ENCODE measurements around the gene PGAM5. TPM values are rescaled to one million over a fixed set of nuclear protein-coding genes. Genes with fewer than 3 reads are reported as not detected.

Gene PGAM5
- total RNA-seq, 1 experiment from 2014 or later = 112 TPM

DNA sequence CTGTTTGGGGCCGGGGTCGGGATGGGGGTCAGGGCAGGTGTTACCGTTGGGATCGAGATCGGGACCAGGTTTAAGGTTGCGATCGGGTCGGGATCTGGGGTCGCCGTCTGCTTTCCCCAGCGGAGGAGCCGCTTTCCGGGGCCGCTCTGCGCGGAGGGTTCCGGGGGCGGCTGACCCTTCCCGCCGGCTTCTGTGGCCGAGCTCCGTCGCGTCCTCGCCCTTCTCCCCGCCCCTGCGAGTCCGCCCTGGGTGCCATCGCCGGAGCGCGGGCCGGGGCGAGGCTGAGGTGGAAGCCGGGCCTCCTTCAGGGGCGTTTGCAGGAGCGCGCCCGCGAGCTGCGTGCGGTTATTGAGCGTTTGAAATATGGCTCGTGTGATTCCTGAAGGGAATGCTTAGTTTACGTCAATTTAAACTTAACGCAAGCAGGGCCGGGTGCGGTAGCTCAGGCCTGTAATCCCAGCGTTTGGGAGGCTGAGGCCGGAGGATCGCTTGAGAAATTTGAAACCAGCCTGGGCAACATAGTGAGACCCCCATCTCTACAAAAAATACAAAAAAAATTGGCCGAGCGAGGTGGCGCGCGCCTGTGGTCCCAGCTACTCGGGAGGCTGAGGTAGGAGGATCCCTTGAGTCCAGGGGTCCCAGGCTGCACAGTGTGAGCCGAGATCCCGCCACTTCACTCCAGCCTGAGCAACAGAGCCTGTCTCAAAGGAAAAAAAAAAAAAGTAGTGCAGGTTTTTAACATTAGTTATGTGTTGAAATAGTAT is 620 bp downstream of the PGAM5 start:
- Histone ChIP-seq H2BK12ac (ENCODE audit: insufficient read length, low read depth, low read length) (no peak overlapping the region), H4K5ac (ENCODE audit: insufficient read length, low read depth, low read length) (no peak overlapping the region), H3K9me3 (ENCODE audit: control insufficient read depth, low read depth, low read length) (peaks cover 4% of the 10 kb centered on the region), H3T11ph (ENCODE audit: low read length) (no peak overlapping the region), H2BK20ac (ENCODE audit: low read depth, low read length, poor library complexity, severe bottlenecking) (no peak overlapping the region), H3K23ac (ENCODE audit: insufficient read length, low read depth, low read length) (no peak overlapping the region), H4K8ac (replicated peaks; ENCODE audit: insufficient read length, low read depth, low read length) (no peak overlapping the region), H3K14ac (ENCODE audit: insufficient read depth, low read length) (peak overlapping the region; percentile 71; the same call in 1 of the 2 replicates), H3K79me2 (ENCODE audit: insufficient read depth, low read length) (peaks cover 15% of the 10 kb centered on the region; the same call in 1 of the 2 replicates), H2BK5ac (ENCODE audit: insufficient read length, low read length) (no peak overlapping the region), H4K20me1 (ENCODE audit: control insufficient read depth, insufficient read depth, insufficient read length) (no peaks in the 10 kb centered on the region), H3K27me3 (ENCODE audit: insufficient read depth, low read length) (peaks cover 3% of the 10 kb centered on the region; the same call in 1 of the 2 replicates), H2BK15ac (ENCODE audit: low read depth, low read length) (no peak overlapping the region; the same call in 1 of the 2 replicates), H4K91ac (ENCODE audit: insufficient read length, low read depth, low read length) (no peak overlapping the region), H3K4me1 (ENCODE audit: insufficient read depth, low read length) (no peaks in the 10 kb centered on the region), H2BK120ac (ENCODE audit: low read depth, low read length, poor library complexity, severe bottlenecking) (no peak overlapping the region), H3K79me1 (ENCODE audit: insufficient read depth, low read depth, low read length, poor library complexity, severe bottlenecking) (peaks cover 6% of the 10 kb centered on the region), H2AFZ (ENCODE audit: low read length) (no peak overlapping the region), H3K56ac (ENCODE audit: insufficient read length, low read depth, low read length) (no peak overlapping the region), H3K4ac (ENCODE audit: low read depth, low read length) (no peak overlapping the region), H3K23me2 (ENCODE audit: insufficient read length, low read depth, low read length, poor library complexity, severe bottlenecking) (peaks cover 10% of the 10 kb centered on the region), H3K18ac (ENCODE audit: insufficient read length, low read depth, low read length) (no peak overlapping the region), H2AK5ac (ENCODE audit: insufficient read length, low read length) (no peak overlapping the region), H3K27ac (ENCODE audit: insufficient read length, low read depth, low read length) (no peak overlapping the region), H3K9ac (ENCODE audit: extremely low read depth, insufficient read length, low read length) (peak overlapping the region; percentile 25), H3K4me2 (ENCODE audit: insufficient read depth, insufficient read length, low read length) (peak overlapping the region; percentile 64)
- no peaks in the 10 kb centered on the region for H3K27me3 Mint-ChIP-seq (ENCODE audit: low read depth)
- peaks cover 0 to 12% of the 10 kb centered on the region in 2 experiments; a peak in 2 of 5 replicates for H3K9me3 Mint-ChIP-seq
- peak overlapping the region in 1 of 3 experiments; percentile 62; a peak in 1 of 7 replicates for H3K27ac Mint-ChIP-seq
- peaks cover 14 to 42% (median 37%) of the 10 kb centered on the region in 3 experiments; a peak in 6 of 7 replicates for H3K36me3 Mint-ChIP-seq (ENCODE audit: insufficient read depth in 1 of 3, low read depth in 3 of 3)
- TF ChIP-seq, protein P1, sequence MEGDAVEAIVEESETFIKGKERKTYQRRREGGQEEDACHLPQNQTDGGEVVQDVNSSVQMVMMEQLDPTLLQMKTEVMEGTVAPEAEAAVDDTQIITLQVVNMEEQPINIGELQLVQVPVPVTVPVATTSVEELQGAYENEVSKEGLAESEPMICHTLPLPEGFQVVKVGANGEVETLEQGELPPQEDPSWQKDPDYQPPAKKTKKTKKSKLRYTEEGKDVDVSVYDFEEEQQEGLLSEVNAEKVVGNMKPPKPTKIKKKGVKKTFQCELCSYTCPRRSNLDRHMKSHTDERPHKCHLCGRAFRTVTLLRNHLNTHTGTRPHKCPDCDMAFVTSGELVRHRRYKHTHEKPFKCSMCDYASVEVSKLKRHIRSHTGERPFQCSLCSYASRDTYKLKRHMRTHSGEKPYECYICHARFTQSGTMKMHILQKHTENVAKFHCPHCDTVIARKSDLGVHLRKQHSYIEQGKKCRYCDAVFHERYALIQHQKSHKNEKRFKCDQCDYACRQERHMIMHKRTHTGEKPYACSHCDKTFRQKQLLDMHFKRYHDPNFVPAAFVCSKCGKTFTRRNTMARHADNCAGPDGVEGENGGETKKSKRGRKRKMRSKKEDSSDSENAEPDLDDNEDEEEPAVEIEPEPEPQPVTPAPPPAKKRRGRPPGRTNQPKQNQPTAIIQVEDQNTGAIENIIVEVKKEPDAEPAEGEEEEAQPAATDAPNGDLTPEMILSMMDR (conservative IDR thresholded peaks at IDR 0.05) = no peak
- H3K4me1 Mint-ChIP-seq = peaks cover 6 to 13% of the 10 kb centered on the region in 2 experiments
- peak overlapping the region; percentile 81 to 88 for H3K4me3 Mint-ChIP-seq
- DNase-seq = no peak
- no CpG with 5 or more reads among the region's 59 CpGs for WGBS (ENCODE audit: extremely low coverage, insufficient read length, low lambda C conversion rate)

Data from H9 (cell line).